Medulla oblongata (tissue), 1 donor: ENCODE results near the gene OR7A5.
"Not testable (repeated sequence)": the region's sequence is repeated elsewhere in the genome, so short reads cannot be mapped to it uniquely, and the experiment has no call there.

ENCODE experiments used
- DNase-seq: peaks from one replicate; pipeline ENCODE4 v3.0.0-alpha.2; 2015; ENCODE audit errors: extremely low spot score

The OR7A5 gene

DNA sequence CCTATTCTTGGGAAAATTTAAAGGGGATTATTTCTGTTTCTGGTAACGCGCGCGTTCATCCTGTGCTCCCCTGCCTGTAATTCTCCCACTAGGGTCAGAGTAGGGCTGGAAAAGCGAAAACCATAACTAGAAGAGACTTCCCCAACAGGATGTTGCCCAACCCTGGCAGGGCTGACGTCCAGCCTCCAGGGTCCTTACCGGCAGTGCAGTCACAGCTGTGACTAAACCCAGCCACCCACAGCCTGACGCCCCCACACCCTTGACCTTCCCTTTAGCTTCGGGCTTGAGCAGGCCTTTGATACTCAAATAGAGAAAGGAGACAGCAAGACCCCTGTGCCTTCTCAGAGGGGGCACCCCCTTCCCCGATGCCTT lies 50.3 kb downstream of the OR7A5 start:
- peak; percentile 58 for DNase-seq

- DNase-seq: not testable (repeated sequence)
Observed at GRCh38 chr19:14783410-14783998, 51.5 kb downstream of the OR7A5 start.

DNA sequence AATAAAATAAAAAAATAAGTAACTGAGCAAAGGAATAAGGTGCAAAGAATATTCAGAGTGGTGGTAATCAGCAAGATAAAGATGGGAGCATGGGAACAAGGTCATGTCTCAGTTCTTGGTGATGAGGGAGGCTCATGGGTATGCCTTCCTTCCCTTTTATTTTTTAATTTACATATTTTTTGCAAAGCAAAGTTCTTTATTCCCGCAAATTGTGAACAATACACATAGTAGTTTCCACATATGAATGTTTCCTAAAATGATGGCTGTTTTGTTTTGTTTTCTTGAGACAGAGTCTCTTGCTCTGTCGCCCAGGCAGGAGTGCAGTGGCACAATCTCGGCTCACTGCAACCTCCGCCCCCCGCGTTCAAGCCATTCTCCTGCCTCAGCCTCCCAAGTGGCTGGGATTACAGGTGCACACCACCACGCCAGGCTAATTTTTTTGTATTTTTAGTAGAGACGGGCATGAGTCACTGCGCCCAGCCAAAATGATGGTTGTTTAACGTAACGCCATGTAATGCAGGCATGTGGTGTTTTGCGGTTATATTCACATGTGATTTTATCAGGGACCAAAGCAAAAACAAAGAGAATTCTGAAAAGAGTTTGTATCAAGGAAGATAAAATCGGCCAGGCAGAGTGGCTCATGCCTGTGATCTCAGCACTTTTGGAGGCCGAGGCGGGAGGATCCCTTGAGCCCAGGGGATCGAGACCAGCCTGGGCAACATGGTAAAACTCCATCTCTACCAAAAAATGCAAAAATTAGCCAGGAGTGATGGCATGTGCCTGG lies 52.2 kb downstream of the OR7A5 start:
- DNase-seq: no peak

GRCh38 chr19:14781713-14782536 lies 53.1 kb downstream of the OR7A5 start:
- not testable (repeated sequence) for DNase-seq

GRCh38 chr19:14780622-14781225 lies 54.3 kb downstream of the OR7A5 start:
- not testable (repeated sequence) for DNase-seq

- no peak for DNase-seq
Observed at GRCh38 chr19:14779151-14779550, 55.8 kb downstream of the OR7A5 start.

GRCh38 chr19:14778110-14778845 lies 56.7 kb downstream of the OR7A5 start, which contains the start of gene ADGRE2:
ADGRE2 (minus strand) TSS chr19:14778560; CDS start chr19:14776756, 1,804 bp downstream.
- DNase-seq: not testable (repeated sequence)

GRCh38 chr19:14777645-14778044 lies 57.3 kb downstream of the OR7A5 start:
- DNase-seq: not testable (repeated sequence)
